Activated CD4-positive, alpha-beta T cell treated with anti-CD3 and anti-CD28 coated beads for 1 hour (primary cell): ENCODE measurements around the gene UNC93B1.

Experiments used
- DNase-seq: peaks from one replicate; pipeline ENCODE4 v3.0.0-alpha.2; 2020

UNC93B1 gene

DNA sequence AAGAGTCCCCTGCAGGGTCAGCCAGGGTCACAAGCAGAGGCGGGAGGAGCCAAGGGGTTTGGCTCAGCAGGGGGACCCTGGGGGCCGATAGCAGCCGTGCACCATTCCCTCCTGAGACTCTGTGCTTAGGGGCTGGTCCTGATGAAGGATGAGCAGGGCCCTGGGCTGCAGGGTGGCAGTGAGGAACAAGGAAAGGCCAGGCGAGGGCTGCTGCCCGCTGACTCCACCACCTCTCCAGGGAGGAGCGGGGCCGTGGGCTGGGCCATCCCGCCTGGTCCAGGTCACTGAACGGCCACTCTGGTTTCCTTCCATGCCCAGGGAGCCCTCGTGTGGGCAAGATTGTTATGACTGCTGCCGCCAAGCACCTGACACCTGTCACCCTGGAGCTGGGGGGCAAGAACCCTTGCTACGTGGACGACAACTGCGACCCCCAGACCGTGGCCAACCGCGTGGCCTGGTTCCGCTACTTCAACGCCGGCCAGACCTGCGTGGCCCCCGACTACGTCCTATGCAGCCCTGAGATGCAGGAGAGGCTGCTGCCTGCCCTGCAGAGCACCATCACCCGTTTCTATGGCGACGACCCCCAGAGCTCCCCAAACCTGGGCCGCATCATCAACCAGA is 17.4 kb upstream of the UNC93B1 start:
- DNase-seq: no peak

DNA sequence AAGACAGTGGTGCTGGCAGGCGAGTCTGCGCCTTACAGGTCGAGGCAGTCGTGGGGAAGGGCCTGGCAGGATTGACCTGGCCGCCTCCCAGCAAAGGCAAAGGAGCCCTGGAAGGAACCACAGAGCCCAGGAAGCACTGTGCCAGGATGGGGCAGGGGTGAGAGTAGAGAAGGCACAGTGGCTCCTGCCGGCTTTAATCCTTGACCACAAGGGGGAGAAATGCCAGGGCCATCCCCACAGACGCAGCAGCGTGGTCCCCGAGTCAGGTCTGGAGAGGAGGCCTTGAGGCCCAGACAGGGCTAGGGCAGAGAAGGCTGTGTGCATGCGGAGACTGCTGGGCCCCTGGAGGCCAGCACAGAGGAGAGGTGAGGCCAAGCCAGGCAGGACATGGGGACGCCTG is 16.7 kb upstream of the UNC93B1 start:
- no peak for DNase-seq

DNA sequence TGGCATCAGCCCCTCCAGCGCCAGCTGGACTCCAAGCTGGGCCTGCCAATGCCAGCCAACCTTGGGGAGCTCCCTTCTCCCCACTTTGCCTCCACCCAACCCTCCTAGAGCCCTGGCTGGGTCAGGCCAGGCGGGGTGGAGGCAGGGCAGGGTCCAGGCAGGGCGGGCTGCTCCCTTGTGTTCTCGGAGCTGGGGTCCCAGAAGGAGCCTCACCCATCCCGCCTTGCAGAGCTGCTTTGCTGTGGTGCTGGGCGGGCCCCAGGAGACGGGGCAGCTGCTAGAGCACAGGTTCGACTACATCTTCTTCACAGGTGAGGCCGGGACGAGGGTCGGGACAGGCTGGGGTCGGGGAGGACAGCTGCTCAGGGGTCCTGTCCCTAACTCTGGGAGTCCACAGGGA is 15.6 kb upstream of the UNC93B1 start:
- DNase-seq: no peak

DNA sequence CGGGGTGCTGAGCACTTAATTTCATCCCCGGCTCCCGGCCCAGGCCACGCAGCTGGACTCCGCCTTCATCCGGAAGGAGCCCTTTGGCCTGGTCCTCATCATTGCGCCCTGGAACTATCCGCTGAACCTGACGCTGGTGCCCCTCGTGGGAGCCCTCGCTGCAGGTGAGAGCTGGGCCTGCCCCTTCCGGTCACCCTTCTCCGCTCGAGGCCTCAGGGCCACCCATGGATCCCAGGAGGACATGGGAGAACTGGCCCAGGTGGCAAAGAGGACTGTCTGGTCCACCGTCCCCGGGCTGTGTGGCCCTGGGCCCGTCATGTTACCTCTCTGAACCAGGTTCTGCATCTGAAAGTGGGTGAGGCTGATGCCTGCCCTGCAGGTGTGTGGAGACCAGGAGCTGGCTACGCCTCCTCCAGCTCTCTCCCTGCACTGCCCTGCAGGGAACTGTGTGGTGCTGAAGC is 14.9 kb upstream of the UNC93B1 start:
- DNase-seq: no peak

DNA sequence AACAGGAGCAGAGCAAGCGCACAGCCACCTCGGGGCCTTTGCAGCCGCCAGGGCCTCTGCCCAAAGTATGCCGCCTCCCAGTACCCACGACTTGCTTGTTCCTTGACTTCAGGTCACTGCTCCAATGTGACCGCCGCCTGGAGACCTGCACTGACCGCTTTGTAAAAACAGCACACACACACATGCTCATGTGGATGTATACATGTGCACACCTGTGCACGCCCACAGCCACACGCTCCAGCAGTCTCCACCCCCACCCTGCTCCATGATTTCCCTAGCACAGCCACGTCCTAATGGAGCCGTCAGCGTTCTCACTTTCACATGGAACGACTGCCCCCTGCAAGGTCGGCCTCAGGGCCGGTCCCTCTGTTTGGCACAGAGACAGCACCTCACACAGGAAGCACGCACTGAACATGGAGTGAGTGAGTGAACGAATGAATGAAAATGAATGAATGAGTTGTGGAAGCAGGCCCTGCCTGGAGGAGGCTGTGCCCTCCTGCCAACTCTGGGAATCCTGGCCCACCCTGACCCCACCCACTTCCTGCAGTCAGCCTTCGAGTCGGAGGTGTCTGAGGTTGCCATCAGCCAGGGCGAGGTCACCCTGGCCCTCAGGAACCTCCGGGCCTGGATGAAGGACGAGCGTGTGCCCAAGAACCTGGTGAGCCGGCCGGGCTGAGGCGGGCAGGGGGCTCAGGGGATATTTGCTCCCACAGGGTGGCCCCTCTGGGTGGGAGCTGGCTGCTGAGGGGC is 14.3 kb upstream of the UNC93B1 start:
- DNase-seq: no peak

DNA sequence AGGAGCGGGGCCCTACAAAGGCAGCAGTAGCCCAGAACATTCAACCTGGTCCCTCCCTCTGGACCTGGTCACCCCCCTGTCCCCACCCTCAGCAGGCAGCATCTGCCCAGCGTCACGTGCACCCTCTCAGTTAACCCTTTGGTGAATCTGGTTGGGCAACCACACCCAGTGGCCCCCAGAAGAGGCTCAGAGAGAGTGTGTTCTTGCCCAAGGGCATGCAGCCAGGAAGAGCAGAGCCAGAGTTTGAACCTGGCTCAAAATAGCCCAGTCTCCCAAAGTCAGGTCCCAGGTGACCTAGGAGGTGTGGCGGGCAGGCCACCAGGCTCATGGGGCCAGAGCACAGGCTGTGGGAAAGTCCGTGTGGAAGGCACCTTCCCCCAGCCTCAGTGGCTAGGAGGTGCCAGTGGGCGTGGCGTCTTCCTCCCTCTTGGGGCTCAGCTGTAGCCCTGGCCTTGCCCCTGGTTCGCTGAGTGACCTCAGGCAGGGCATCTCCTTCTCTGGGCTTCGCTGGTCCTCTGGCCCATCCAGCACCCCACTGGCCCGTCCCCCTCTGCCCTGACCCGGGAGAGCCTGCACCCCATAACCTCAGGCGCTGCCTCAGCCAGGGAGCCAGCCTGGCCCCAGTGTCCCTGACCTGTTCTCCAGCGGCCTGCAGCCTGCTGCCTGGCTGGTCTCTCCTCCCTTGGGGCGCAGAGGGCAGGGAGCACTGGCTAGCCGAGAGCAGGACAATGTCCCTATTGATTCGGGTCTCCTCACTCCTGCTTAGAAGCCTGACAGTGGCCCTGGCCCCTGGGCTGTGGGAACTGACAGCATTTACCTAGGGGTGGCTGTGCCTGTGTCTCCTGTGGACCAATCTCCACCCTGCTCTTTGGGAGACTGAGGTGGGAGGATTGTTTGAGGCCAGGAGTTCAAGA is 13.3 kb upstream of the UNC93B1 start:
- no peak for DNase-seq

DNA sequence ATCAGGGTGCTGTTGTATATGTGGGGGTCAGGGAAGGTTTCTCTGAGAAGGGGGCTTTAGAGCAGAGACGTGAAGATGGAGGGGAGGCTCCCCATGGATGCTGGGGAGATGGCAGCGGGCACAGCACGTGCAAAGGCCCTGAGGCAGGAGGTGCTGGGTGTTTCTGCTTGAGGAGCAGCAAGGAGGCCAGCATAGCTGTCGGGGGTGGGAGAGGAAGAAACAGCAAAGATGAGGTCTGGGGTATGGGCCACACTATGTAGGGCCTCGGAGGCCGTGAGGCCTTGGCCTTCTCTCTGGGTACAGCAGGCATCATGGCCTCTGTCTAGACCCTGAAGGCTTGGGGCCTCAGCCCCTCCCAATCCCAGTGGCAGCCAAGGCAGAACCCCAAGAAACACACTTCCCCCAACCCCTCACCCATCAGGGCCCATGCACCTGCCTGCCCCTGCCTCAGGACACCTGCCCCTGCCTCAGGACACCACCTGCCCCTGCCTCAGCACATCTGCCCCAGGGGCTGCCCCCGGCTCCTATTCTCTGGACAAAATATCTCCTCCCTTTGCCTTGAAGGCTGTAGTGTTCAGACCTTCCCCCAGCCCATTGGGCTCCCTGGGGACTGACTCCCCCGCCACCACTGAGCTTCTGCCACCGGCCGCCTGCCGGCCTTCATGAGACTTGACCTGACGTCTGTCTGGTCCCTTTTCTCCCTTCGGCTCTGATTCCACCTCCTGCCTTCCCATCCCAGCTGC is 12.4 kb upstream of the UNC93B1 start:
- DNase-seq: no peak

DNA sequence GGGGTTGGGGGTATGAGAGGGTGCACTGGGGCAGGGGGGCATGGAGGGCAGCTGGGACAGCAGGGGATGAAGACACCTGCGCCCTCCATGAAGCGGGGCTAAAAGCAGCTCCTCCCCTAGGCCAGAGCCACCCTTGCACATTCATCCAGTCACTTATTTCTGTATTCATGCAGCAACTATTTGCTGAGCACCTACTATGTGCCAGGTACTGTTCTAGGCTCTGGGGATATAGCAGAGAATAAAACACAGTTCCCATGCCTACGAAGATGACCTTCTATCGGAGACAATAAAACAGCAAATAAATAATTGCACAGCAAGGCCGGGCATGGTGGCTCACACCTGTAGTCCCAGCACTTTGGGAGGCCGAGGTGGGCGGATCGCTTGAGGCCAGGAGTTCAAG is 11.6 kb upstream of the UNC93B1 start:
- DNase-seq: no peak

DNA sequence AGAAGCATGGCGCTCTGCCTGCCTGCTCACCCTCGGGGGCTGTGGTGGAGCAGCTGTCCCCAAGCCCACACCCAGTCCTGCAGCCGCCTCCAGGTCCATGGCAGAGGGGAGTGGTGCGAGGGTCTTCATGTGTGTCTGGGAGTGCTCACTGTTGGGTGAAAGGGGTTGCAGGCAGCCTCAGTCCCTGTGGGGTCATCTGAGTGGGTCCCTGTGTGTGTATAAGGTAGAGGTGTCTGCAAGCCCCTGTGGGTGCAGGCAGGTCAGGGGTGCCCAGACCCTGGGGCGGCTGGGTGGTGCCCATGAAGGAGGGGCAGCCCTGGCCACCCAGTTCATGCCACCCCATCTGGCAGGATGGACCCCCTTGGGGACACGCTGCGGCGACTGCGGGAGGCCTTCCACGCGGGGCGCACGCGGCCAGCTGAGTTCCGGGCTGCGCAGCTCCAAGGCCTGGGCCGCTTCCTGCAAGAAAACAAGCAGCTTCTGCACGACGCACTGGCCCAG is 11.1 kb upstream of the UNC93B1 start:
- no peak for DNase-seq

DNA sequence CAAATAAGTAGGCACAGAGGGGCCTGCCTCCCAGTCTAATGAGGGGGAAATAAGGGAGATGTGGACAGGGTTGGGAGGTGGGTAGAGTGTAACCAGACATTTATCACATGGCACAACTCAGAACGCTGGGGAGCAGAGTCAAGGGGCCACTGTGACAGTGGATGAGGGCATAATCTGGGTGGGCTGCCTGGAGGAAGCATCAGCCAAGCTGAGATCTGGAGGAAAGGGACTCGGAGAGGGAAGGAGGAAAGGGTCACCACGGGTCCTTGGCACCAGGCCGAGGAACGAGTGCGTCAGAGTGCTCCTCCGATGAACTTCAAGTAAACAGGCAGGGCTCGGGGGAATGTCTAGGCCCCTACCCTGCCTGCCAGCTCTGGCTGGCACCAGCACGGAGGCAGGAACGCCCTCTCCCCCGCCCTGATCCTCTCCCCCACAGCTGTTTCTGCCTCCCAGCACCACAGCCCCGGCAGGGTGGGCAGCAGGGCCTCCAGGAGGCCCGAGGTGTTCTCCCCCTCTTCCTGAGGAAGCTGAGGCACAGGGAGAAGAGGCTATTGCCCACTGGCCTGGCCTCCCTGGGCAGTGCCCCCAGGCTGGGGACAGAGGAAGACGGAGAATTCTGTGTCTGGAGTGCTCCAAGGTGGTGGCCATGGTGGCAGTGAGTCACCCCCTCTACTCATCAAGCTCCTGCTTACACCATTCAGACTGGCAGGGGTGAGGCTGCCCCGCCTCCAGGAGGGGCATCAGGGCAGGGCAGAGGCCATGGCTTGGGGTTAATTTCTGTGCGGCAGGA is 10.5 kb upstream of the UNC93B1 start:
- no peak for DNase-seq

DNA sequence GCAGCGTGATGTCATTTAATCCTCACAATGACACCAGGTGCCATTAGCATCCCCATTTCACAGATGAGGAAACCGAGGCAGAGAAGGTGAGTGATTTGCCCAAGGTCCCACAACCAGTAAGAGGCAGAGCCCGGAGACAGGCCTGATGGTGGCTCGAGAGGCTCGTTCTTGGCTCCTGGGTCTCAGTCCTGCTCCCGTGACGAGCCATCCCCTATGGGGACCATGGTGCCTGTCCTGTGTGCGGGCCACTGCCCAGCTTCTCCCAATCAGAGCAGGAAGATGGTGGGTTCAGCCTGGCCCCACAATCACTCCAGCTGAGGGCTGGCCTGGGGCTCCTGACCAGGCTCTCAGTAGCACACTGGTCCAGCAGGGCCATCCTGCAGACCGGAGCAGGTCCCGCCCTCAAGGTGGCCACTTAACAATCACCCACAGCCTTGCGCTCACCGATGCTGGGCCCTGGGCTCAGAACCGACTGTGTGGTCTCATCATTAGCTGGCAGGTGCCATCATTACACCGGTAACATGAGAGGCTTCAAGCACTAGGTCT is 9.8 kb upstream of the UNC93B1 start:
- DNase-seq: no peak

DNA sequence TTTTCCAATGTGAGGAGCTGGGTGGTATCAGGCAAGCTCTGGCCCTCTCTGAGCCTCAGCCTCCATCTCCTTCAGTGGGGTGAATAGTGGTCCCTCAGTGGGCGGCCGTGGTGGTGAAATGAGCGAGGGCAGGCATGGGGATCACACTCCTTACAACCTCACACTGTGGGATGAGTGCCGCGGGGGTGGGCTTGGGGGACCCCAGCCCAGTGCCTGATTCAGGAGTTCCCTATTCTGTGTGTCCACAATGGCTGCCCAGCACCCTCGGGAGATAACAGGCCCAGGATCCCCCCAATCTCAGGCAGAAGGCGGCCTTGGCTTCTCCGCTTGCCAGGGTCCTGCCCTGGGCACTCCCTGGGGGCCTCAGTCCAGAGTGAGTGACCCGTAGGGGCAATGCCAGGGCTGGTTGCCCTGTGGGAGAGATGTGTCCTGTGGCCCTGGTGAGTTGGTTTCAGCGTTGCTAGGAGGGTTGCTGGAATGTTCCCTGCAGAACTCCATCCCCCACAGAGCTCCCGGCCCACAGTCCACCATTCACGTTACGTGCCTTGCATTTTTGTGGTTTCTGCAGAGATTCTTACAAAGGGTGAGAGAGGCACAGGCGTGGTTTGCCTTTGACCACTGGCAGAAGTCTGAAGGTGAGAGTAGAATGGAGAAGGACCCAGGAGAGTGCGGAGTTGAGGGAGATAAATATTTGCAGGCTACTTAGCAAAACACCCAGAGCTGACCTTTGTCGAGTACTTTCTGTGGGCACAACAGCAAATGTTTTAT is 9.1 kb upstream of the UNC93B1 start:
- no peak for DNase-seq

DNA sequence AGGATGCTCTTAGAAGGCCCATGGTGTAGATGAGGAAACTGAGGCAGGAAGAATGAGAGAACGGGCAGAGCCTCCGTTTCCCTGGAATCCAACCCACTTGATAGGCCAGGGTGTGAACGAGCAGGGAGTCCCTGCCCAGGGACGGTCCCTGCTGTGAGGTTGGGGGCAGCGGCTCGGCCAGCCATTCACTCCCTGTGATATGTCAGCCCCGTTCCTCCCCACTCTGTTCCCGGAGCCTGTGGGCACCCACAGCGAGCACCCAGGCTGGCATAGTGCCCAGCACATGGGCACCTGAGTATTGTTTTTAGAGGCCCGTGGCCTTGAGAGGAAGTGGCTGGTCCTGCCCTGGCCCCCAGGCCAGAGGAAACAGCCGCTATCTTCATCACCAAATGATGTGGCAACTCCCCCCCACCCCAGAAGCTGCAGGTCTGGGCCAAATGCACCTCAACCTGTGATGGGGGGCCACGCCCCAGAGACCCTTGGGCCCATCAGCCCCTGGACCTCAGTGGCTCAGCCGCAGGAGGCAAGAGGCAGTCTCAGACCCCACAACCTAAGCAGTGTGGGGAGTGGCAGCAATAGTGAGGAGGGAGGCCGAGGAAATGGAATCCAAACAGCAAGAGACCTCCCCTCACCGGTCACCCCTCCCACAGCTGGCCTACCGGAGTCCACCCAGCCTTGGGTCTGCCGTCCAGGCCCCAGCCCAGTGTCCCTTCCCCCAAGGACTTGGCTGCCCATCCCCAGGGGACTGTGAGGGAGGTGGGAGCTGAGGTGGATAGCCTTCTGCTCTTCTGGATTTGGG is 8.3 kb upstream of the UNC93B1 start:
- DNase-seq: no peak

DNA sequence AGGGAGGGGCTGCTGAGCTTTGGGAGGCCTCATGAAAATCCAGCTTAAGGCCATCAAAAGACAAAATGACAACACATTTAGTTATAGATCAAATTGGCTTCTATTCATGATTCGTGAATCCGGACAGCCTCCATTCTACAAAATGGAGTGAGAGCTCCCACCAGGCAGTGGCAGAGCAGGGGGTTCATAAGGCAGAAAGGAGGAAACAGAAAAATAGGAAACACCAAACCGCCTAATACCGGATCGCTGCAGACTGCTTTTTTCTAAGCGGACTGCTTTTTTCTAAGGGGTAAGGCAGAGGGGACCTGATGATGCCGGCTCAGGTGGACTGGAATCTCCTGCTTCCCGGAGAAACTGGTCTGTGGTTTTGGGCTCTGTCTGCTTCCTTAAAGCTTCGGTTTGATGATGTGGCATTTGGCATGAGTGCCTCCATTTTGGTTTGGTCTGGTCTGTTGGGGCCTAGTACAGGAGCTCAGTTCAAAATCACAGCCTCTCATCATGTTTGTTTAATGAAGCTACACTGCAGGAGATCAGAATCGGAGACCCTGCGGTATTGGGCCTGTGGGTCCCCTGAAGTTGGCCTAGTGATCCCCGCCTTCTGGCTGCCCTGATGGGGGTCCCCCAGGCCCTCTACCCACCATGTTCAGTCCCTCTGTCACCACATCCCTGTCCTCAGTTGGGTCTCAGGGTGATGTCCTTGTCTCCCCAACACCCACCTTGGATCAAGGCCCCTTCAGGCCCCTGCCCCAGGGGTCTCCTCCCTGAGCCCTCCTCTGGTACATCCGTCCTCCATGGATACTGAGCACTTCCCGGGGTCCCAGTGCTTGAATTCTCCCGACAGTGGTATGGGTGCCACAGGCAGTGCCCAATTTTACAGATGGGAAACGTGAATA is 7.4 kb upstream of the UNC93B1 start:
- no peak for DNase-seq

DNA sequence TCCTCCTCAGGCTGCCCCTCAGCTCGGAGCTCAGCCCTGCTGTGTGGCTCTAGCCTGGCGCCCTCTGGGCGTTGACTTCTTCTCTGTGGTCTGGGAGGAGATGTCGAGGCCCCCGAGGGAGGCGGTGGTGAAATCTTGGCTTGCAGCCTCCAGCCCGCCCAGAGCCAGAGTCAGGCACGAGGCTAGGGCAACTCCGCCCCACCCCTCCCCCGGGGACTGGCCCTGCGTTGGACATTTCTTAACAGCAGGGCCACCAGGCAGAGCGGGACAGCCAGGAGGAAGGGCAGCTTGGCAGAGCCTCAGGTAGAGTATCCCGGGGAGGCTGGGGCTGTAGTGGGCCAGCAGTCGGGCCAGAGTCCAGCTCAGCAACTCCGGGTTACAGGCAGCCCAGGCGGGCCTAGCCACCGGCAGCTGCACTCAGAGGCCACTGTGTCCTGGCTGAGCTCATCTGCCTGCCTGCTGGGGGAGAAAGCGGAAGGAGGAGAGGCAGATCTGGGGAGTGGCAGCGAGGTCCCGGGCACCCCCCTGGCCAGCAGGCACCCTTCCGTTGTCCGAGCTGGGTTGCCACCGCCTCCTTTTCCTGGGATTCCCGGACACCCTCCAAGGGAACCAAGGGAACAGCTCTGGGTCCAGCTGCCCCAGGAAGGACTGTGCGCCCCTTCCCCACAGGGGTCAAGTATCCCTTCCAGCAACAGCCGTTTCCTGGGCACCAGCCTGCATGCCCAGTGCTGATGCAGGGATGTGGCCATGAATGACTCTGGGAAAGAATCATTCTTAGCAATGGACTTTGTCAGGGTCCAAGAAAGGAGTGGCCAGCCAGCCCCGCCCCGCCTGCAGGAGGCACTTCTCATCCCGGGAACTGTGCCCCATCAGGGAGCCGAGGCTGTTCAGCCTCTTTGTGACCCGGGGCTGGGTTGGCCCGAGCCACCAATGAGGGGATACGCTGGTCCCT is 6.5 kb upstream of the UNC93B1 start, which contains the start of gene ALDH3B1:
Gene ALDH3B1 (plus strand): TSS at position 238 of the 952 bp plus-strand sequence. CDS start 4,971 bp downstream, outside the sequence.
- no peak for DNase-seq

DNA sequence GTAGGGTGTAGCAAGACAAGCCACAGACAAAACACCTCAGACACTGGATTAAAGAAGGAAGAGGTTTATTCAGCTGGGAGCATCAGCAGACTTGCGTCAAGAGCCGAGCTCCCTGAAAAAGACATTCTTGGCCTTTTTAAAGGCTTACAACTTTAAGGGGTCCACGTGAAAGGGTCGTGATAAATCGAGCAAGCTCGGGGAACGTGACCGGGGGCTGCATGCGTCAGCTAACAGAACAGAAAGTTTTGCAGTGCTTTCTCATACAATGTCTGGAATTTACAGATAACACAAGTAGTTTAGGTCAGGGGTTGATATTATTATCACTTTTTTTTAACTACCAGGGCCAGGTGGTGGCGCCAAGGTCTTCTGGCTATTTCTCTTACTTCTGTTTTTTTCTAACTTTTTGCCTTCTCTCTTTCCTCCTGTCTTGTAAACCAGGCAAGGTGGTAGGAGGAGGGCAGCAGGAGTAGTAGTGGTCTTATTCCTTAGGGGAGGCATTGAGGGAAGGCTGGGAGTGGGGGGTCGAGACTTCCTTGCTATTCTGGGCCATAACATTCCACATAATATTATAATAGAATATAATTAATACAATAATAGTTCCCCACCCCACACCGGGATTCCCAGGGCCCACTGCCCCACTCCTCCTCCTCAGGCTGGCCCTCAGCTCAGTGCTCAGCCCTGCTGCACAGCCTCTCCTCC is 5.6 kb upstream of the UNC93B1 start:
- DNase-seq: no peak
